GM12864 (cell line): ENCODE results near the gene CEP55.
A peak's percentile ranks its signal among the peaks of the same experiment; 100 is the strongest.
"Not testable (repeated sequence)": the region's sequence is repeated elsewhere in the genome, so short reads cannot be mapped to it uniquely, and the experiment has no call there.

ENCODE experiments used
- DNase-seq: peaks from one replicate; pipeline ENCODE4 v3.0.0-alpha.2; 2011; ENCODE audit warnings: low read depth
- H3K4me3 ChIP-seq: 2 replicates; pipeline ENCODE4 v1.5.1; 2011; ENCODE audit warnings: mild to moderate bottlenecking, low read depth, low read length, control low read depth
- CTCF ChIP-seq: IDR thresholded peaks from 2 replicates; pipeline ENCODE4 v1.5.1; 2011; ENCODE audit warnings: low read depth, mild to moderate bottlenecking, moderate library complexity, low read length, control low read depth, inconsistent platforms; ENCODE audit errors: missing control alignments

Gene CEP55

DNA sequence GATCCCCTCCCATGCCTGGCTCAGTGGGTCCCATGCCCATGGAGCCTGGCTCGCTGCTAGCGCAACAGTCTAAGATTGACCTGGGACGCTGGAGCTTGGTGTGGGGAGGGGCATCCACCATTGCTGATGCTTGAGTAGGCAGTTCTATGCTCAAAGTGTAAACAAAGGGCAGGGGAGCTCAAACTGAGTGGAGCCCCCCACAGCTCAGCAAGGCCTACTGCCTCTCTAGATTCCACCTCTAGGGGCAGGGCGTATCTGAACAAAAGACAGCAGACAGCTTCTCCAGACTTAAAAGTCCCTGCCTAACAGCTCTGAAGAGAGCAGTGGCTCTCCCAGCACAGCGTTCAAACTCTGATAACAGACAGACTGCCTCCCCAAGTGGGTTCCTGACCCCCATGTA, 38.9 kb downstream of the CEP55 start:
- no peak for DNase-seq
- TF ChIP-seq CTCF = no peak
- H3K4me3 ChIP-seq = no peak overlapping the region

GRCh38 chr10:93540871-93541270, 44.5 kb downstream of the CEP55 start:
- DNase-seq, H3K4me3 ChIP-seq: not testable (repeated sequence)

- TF ChIP-seq CTCF = peak; percentile 73
- no peak for DNase-seq
- H3K4me3 ChIP-seq = no peak overlapping the region
Measured at GRCh38 chr10:93541402-93542357, 45.3 kb downstream of the CEP55 start.

- no peak overlapping the region for H3K4me3 ChIP-seq
- no peak for DNase-seq
- TF ChIP-seq CTCF = no peak
Measured at GRCh38 chr10:93542358-93542791, 46.0 kb downstream of the CEP55 start.

GRCh38 chr10:93546995-93547394, 50.6 kb downstream of the CEP55 start:
- DNase-seq, H3K4me3 ChIP-seq: not testable (repeated sequence)

GRCh38 chr10:93547522-93547921, 51.1 kb downstream of the CEP55 start:
- DNase-seq = no peak
- TF ChIP-seq CTCF = no peak

GRCh38 chr10:93548376-93549071, 52.1 kb downstream of the CEP55 start:
- TF ChIP-seq CTCF = no peak
- DNase-seq = no peak
- H3K4me3 ChIP-seq = no peak overlapping the region

More at GRCh38 chr10:93547522-93547921, 51.1 kb downstream of the CEP55 start:
- H3K4me3 ChIP-seq = no peak overlapping the region

- DNase-seq = no peak
- TF ChIP-seq CTCF = no peak
- no peak overlapping the region for H3K4me3 ChIP-seq
Measured at GRCh38 chr10:93550606-93551005, 54.2 kb downstream of the CEP55 start.
